GM19240 (cell line): ENCODE measurements around the gene ESM1.
"Not testable (repeated sequence)": the region's sequence is repeated elsewhere in the genome, so short reads cannot be mapped to it uniquely, and the experiment has no call there.

Experiments used
- DNase-seq: peaks from one replicate; pipeline ENCODE4 v3.0.0; 2011; ENCODE audit warnings: low spot score; ENCODE audit not compliant: insufficient read length

The ESM1 gene

GRCh38 chr5:54985301-54986268, at the start of gene ESM1:
TSS of gene ESM1 (minus strand) at chr5:54985593. CDS start at chr5:54985517, 76 bp downstream.
- no peak for DNase-seq

GRCh38 chr5:55033568-55033967, 48.2 kb upstream of the ESM1 start:
- no peak for DNase-seq

GRCh38 chr5:55031492-55031891, 46.1 kb upstream of the ESM1 start:
- no peak for DNase-seq

GRCh38 chr5:55030676-55031369, 45.4 kb upstream of the ESM1 start:
- no peak for DNase-seq

GRCh38 chr5:55030220-55030619, 44.8 kb upstream of the ESM1 start:
- DNase-seq: no peak

- DNase-seq: no peak
These were observed 42.2 kb upstream of the ESM1 start for GRCh38 chr5:55027595-55027994.

- no peak for DNase-seq
These were observed 37.1 kb upstream of the ESM1 start for GRCh38 chr5:55022450-55022849.

GRCh38 chr5:55021821-55022220, 36.4 kb upstream of the ESM1 start:
- DNase-seq: no peak

GRCh38 chr5:55021410-55021809, 36.0 kb upstream of the ESM1 start:
- no peak for DNase-seq

- not testable (repeated sequence) for DNase-seq
These were observed 24.8 kb upstream of the ESM1 start for GRCh38 chr5:55010149-55010548.

GRCh38 chr5:55004729-55005128, 19.3 kb upstream of the ESM1 start:
- DNase-seq: no peak

GRCh38 chr5:55003432-55004065, 18.2 kb upstream of the ESM1 start:
- no peak for DNase-seq

- not testable (repeated sequence) for DNase-seq
These were observed 16.8 kb upstream of the ESM1 start for GRCh38 chr5:55002166-55002565.

GRCh38 chr5:54997081-54997480, 11.7 kb upstream of the ESM1 start:
- no peak for DNase-seq

- no peak for DNase-seq
These were observed 11.1 kb upstream of the ESM1 start for GRCh38 chr5:54996466-54996865.

- DNase-seq: no peak
These were observed 9.8 kb upstream of the ESM1 start for GRCh38 chr5:54995168-54995567.

GRCh38 chr5:54994628-54995027, 9.2 kb upstream of the ESM1 start:
- DNase-seq: no peak

GRCh38 chr5:54993318-54993717, 7.9 kb upstream of the ESM1 start:
- no peak for DNase-seq

GRCh38 chr5:54991416-54991815, 6.0 kb upstream of the ESM1 start:
- no peak for DNase-seq

GRCh38 chr5:54990841-54991258, 5.5 kb upstream of the ESM1 start:
- no peak for DNase-seq

- no peak for DNase-seq
These were observed 3.4 kb upstream of the ESM1 start for GRCh38 chr5:54988817-54989216.

- no peak for DNase-seq
These were observed 2.8 kb upstream of the ESM1 start for GRCh38 chr5:54988218-54988617.
